Heart left ventricle (tissue), 16 donors: ENCODE results near the gene STK26. TPM values are rescaled to one million over a fixed set of nuclear protein-coding genes. Genes with fewer than 3 reads are reported as not detected.

Source experiments
- ATAC-seq, 4 donors: fragments of 200-7000 bp; cut with Tn5 transposase; one replicate each; pipeline ENCODE4 v1.9.1; 2020 to 2022; ENCODE audit warnings: moderate library complexity in 4 of 4, mild to moderate bottlenecking in 3 of 4, moderate number of reproducible peaks in 1 of 4
- DNase-seq, 5 donors: peaks; one replicate each; pipeline ENCODE4 v3.0.0-alpha.2; 2020
- H3K27ac ChIP-seq, 12 donors: fragments of 200-600 bp; sonication (generic) in 4 of 12; one replicate each; pipeline versions ENCODE4 v1.5.0 to v1.8.0; 2016 to 2022; ENCODE audit warnings: mild to moderate bottlenecking in 2 of 12
- H3K27me3 ChIP-seq, 9 donors: fragments of 200-600 bp; sonication (generic) in 2 of 9; one replicate each; pipeline versions ENCODE4 v1.5.1 to v1.8.0; 2016 to 2022; ENCODE audit warnings: mild to moderate bottlenecking in 3 of 9
- H3K36me3 ChIP-seq, 9 donors: fragments of 200-600 bp; sonication (generic) in 2 of 9; one replicate each; pipeline versions ENCODE4 v1.5.0 to v1.8.0; 2018 to 2022; ENCODE audit warnings: mild to moderate bottlenecking in 2 of 9
- H3K4me1 ChIP-seq, 12 donors: fragments of 200-600 bp; sonication (generic) in 4 of 12; one replicate each; pipeline versions ENCODE4 v1.5.0 to v1.8.0; 2016 to 2022; ENCODE audit warnings: mild to moderate bottlenecking in 3 of 12
- H3K4me3 ChIP-seq, 12 donors: fragments of 200-600 bp; sonication (generic) in 4 of 12; one replicate each; pipeline versions ENCODE4 v1.5.0 to v1.8.0; 2017 to 2022; ENCODE audit warnings: mild to moderate bottlenecking in 9 of 12, moderate library complexity in 4 of 12
- H3K9me3 ChIP-seq, 12 donors: fragments of 200-600 bp; sonication (generic) in 4 of 12; one replicate each; pipeline versions ENCODE4 v1.5.0 to v1.8.0; 2016 to 2022; ENCODE audit warnings: mild to moderate bottlenecking in 1 of 12
- CTCF ChIP-seq, 12 donors: fragments of 200-600 bp; sonication (generic) in 4 of 12; IDR thresholded peaks; one replicate each; pipeline versions ENCODE4 v1.5.0 to v1.8.0; 2018 to 2022; ENCODE audit warnings: antibody characterized with exemption in 12 of 12, mild to moderate bottlenecking in 5 of 12
- POLR2A ChIP-seq, 2 donors: fragments of 450-650 bp; IDR thresholded peaks; one replicate each; pipeline ENCODE4 v1.6.1; 2017; ENCODE audit warnings: antibody characterized with exemption in 2 of 2, mild to moderate bottlenecking in 2 of 2, moderate library complexity in 2 of 2
- WGBS, 4 donors: extraction: QIAGEN DNeasy Blood & Tissue Kit in 2 of 4; methylation state at CpG; one replicate each; pipeline versions ENCODE4 v1.1.5 to v1.1.7; 2013 to 2018; 5-methylcytosine and 5-hydroxymethylcytosine counted together
- intact Hi-C, 10 donors: fragments of 100-400 bp; cut with DNase I; formaldehyde crosslinking; loops; one replicate each; pipeline versions ENCODE4 v1.11.1 to v1.14.2; 2022
- polyA plus RNA-seq, 2 donors: library from polyadenylated mRNA; stranded (reverse); fragments of 200-250 nt; gene quantifications; one replicate each; pipeline ENCODE4 v1.2.3, GENCODE V29; 2013
- total RNA-seq, 9 donors: library from RNA; depleted of rRNA in 2 of 9; stranded (reverse); fragments of >200 nt in 2 of 9; fragmentation: NEBNext Ultra II Directional in 3 of 9; extraction: Animal tissue kit (Norgen Biotek cat#: 25700) in 3 of 9; gene quantifications; one replicate each; pipeline versions ENCODE4 v1.1.0 to v1.2.4, GENCODE V29; 2016 to 2023
- donor health status: ischemic (EF 13 %, LVEDD 7.1; RV severe dilation, severe dysfunction).
- donor health status: healthy with polysubstance abuse.
- donor health status: DM: no; HTN: yes; CAD: no.
- donor health status: DM: no; HTN: no; CAD: no.
- donor health status: ischemic (EF 25% LVEDD 6.9; RV normal size, moderate dysfunction).
- donor health status: ischemic (EF 25% LVEDD 5.7; RV mildly dilated, moderate dysfunction).
- donor health status: healthy.
- donor health status: DM: yes; HTN: yes; CAD: no.
- donor health status: ischemic (EF 35%, LVEDD 5.7; RV mildly dilated, moderate dysfunction).
- donor health status: nonischemic (EF 11% LVEDD 7.7; RV severe dilation, severe dysfunction).
- donor health status: DM: yes; HTN: yes; CAD: no.
- donor health status: PGD.
- donor health status: ischemic (EF 29% LVEDD 5.4; RV normal size, mild dysfunction).
- donor health status: nonischemic (EF 23%, LVEDD 6.1; RV moderate dilation, normal function).

STK26 gene
- total and polyA plus RNA-seq, 11 donors, result 0.43 to 4.9 (median 1.1) TPM

GRCh38 chrX:131985526-131986049, 37.5 kb upstream of the STK26 start:
- Histone ChIP-seq H3K9me3 (no peaks in the 10 kb centered on the region), H3K36me3 (no peaks in the 10 kb centered on the region), H3K4me3 (no peak overlapping the region), H3K27ac (no peak overlapping the region), H3K27me3 (peaks cover 0 to 46% (median 0%) of the 10 kb centered on the region in 9 donors), H3K4me1 (peaks cover 0 to 22% (median 0%) of the 10 kb centered on the region in 12 donors)
- DNase-seq (no peak), ATAC-seq (no peak)
- intact Hi-C loops, result no loop called here
- TF ChIP-seq POLR2A (IDR thresholded peaks at IDR 0.05), result no peak
- TF ChIP-seq CTCF (IDR thresholded peaks at IDR 0.05), result no peak
- 51 to 69% (median 62%) methylated on average over 4 of the region's 4 CpGs for WGBS, 4 donors

- DNase-seq (no peak), ATAC-seq (no peak)
- H3K4me3 ChIP-seq, result peak overlapping the region in 1 of 12 donors; percentile 15
- H3K9me3 ChIP-seq, result no peaks in the 10 kb centered on the region
- intact Hi-C loops, result no loop called here
- WGBS, 4 donors, result 39 to 50% (median 43%) methylated on average over 5 of the region's 5 CpGs
- peaks cover 0 to 22% (median 0%) of the 10 kb centered on the region in 12 donors for H3K4me1 ChIP-seq
- H3K27ac ChIP-seq, result peak overlapping the region in 1 of 12 donors; percentile 73
- H3K27me3 ChIP-seq, result peaks cover 0 to 39% (median 0%) of the 10 kb centered on the region in 9 donors
- TF ChIP-seq POLR2A (IDR thresholded peaks at IDR 0.05), result no peak
- no peak for TF ChIP-seq CTCF (IDR thresholded peaks at IDR 0.05)
- H3K36me3 ChIP-seq, result no peaks in the 10 kb centered on the region
Observed at GRCh38 chrX:131987252-131987651, 35.9 kb upstream of the STK26 start.

GRCh38 chrX:131988236-131988635, 34.9 kb upstream of the STK26 start:
- no peak for ATAC-seq
- H3K36me3 ChIP-seq, result no peaks in the 10 kb centered on the region
- TF ChIP-seq POLR2A (IDR thresholded peaks at IDR 0.05) (no peak), CTCF (IDR thresholded peaks at IDR 0.05) (no peak)
- intact Hi-C loops, result no loop called here
- H3K27me3 ChIP-seq, result peaks cover 0 to 39% (median 0%) of the 10 kb centered on the region in 9 donors
- H3K9me3 ChIP-seq, result no peaks in the 10 kb centered on the region
- H3K27ac ChIP-seq, result no peak overlapping the region
- peaks cover 0 to 22% (median 0%) of the 10 kb centered on the region in 12 donors for H3K4me1 ChIP-seq
- DNase-seq, result no peak
- H3K4me3 ChIP-seq, result no peak overlapping the region

- H3K4me3 ChIP-seq, result no peak overlapping the region
- 66 to 76% (median 73%) methylated on average over 3 of the region's 3 CpGs for WGBS, 4 donors
- intact Hi-C loops, result no loop called here
- H3K27ac ChIP-seq, result no peak overlapping the region
- H3K27me3 ChIP-seq, result peaks cover 0 to 25% (median 0%) of the 10 kb centered on the region in 9 donors
- H3K9me3 ChIP-seq, result no peaks in the 10 kb centered on the region
- no peaks in the 10 kb centered on the region for H3K4me1 ChIP-seq
- TF ChIP-seq CTCF (IDR thresholded peaks at IDR 0.05) (no peak), POLR2A (IDR thresholded peaks at IDR 0.05) (no peak)
- no peak for DNase-seq
- no peaks in the 10 kb centered on the region for H3K36me3 ChIP-seq
- no peak for ATAC-seq
Observed at GRCh38 chrX:132001127-132001526, 22.0 kb upstream of the STK26 start.
